GM18873 (cell line): ENCODE measurements around the gene TNFSF10.
"Not testable (repeated sequence)": the region's sequence is repeated elsewhere in the genome, so short reads cannot be mapped to it uniquely, and the experiment has no call there.

ENCODE experiments used
- ATAC-seq: cut with Tn5 transposase; IDR thresholded peaks from one replicate; pipeline ENCODE4 v1.9.1; 2021; ENCODE audit warnings: mild to moderate bottlenecking, moderate library complexity, moderate number of reproducible peaks; ENCODE audit not compliant: unreplicated experiment, low FRiP score

The TNFSF10 gene

DNA sequence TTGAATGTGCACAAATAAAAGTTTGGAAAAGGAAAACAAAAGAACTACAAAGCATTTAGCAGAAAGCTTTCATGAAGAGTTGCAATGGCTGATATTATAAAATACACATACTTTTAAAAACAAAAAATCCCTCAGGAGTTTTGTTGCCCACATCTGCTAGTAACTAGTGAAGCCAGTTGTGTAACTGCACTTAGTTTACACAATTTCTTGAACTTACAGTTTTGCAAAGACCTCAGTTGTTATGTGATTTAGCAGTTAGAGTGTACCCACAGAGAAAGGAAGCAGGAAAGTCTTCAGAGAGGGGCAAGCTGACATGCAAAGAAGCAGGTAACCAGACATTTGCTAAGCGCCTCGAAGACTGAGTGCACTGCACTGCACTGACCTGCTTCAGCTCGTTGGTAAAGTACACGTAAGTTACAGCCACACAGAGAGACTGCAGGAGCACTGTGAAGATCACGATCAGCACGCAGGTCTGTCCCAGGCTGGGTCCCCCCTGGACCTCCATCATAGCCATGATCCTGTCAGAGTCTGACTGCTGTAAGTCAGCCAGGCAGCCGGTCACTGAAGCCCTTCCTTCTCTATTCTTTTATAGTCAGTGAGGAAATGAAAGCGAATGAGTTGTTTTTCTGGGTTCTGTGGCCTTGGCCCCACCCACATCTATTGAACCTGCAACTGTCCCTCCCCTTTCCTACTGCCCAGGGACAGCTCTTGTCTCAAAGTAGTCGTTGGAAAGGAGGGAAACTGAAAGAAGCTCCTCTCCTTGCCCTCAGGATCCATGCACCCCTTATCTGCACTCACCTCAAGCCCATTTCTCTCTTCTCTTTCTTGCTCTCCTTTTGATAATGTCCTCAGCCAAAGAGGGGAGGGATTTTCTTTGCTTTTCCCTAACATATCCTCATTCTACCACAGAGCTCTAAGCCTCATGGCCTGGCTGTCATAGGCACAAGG lies at the start of gene TNFSF10:
TSS of gene TNFSF10 (minus strand) at position 560 of the 948 bp plus-strand sequence. CDS start at position 514, 46 bp downstream.
- ATAC-seq: peak; percentile 80

- ATAC-seq: no peak
Observed at GRCh38 chr3:172569128-172570008, 46.1 kb upstream of the TNFSF10 start.

DNA sequence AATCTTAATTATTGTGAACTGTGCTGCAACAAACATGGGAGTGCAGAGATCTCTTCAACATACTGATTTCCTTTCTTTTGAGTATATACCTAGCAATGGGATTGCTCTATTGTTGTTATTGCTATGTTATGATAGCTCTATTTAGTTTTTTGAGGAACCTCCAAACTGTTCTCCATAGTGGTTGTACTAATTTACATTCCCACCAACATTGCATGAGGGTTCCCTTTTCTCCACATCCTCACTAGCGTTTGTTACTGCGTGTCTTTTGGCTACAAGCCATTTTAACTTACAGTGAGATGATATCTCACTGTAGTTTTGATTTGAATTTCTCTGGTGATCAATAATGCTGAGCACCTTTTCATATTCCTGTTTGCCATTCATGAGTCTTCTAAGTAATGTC lies 45.5 kb upstream of the TNFSF10 start:
- ATAC-seq: no peak

GRCh38 chr3:172566785-172567184 lies 43.6 kb upstream of the TNFSF10 start:
- not testable (repeated sequence) for ATAC-seq

DNA sequence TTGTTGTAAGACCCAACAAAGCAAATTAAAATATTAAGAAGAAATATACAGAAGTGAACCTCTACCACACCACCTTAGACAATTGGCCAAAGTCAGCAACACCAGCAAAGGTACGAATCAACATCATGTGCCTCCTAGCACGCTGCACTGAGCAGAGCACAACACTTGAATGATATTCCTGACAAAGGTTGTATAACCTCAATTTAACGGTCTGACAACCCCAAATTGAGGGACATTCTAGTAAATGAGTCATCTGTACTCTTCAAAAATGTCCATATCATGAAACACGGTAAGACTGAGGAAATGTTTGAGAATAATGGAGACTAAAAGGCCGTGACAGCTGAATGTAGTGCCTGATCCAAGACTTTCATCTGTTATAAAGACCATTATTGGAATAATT lies 41.3 kb upstream of the TNFSF10 start:
- ATAC-seq: no peak

- peak; percentile 62 for ATAC-seq
Observed at GRCh38 chr3:172562871-172563865, 39.9 kb upstream of the TNFSF10 start.

- ATAC-seq: no peak
Observed at GRCh38 chr3:172561897-172562640, 38.8 kb upstream of the TNFSF10 start.

- no peak for ATAC-seq
Observed at GRCh38 chr3:172560586-172560985, 37.4 kb upstream of the TNFSF10 start.

DNA sequence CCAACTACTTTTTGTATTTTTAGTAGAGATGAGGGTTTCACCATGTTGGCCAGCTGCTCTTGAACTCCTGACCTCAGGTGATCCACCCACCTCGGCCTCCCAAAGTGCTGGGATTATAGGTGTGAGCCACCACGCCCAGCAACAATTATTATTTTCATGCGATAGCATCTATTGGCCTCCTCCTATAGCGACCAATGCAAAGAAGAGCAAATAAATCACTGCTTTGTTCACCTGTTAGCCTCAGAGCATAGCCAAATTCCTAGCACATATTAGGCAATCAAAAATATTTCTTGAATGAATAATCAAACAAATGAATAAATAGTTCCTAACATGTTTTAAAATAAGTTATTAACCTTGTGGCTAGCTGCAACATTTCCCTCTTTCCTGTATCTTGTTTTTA lies 36.8 kb upstream of the TNFSF10 start:
- ATAC-seq: no peak

DNA sequence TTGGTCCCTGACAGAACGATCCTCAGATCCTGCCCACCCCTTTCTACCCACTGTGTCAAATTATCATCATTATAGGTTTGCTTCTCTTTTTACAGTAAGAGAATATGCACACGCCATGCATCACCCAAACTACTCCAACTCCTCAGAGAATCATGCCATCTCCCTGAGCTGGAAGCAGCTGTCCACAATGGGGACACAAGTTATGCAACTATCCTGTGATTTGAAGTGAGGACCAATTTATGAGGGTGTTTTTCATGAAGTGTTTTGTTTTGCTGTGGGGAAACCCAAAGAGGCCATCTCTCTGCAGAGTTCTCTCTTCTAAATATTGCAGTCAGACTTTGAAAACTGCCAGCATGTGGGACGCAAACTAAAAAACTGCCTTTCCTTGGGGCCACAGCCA lies 35.8 kb upstream of the TNFSF10 start:
- no peak for ATAC-seq

- no peak for ATAC-seq
Observed at GRCh38 chr3:172557515-172558220, 34.4 kb upstream of the TNFSF10 start.

- ATAC-seq: no peak
Observed at GRCh38 chr3:172553526-172554252, 30.5 kb upstream of the TNFSF10 start.

DNA sequence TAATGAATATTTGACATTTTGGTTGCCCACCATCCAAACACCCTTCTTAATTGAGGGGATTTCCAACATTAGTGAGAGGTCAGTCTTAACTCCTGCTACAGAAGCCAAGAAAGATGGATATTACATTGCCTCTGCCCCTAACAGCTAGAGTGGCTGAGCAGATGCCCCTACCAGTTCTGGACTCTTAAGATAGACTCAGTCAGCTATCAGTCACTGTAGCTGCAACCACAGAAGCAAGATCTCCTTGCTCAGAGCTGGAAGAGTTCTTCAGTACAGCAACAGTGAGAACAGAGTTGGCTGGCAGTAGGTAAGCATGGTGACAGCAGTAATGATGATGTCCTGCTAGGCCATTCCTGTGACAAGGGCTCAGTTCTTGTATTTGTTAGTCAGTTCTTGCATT lies 29.4 kb upstream of the TNFSF10 start:
- ATAC-seq: no peak

- no peak for ATAC-seq
Observed at GRCh38 chr3:172551874-172552273, 28.6 kb upstream of the TNFSF10 start.

DNA sequence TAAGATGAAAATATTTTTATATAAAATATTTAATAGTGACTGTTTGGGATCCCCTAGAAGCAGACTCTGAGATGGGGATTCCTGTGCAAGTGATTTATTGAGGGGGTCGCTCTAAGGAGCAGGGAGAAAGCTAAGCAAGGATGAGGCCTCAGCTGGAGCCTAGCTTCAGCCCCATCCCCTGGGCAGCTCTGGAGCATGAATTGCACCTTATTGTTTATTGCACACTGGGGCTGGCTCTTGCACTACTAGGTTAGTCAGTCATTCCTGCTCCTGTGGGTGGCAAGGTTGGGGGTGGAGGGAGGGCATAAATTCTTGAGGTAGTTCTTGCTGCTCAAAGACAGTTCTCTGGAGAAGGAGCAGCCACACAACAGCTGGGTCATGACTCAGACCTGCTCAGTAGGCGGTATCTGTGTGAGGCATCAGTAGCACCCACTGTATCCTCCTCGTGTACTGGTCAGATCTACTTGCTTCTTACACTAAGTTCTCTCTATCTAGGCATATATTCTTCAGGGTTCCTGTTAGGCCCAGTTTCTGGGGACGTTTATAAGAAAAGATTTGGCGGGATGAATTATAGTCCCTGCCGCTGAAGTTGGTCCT lies 27.2 kb upstream of the TNFSF10 start:
- ATAC-seq: no peak

DNA sequence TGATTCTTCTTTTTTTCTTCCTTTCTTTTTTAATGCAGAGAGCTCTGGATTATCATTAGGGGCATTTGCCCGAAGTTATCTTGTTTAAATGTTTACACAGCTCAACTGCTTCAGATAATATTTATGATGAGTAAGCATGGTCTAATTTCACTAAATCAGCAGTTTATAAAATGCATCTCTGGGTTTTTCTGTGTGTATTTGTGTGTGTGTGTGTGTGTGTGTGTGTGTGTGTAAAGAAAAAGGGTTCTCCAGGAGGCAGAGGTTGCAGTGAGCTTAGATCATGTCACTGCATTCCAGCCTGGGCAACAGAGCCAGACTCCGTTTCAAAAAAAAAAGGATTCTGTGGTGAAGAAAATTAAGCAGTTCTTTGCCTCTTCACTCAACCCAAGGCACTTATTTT lies 25.9 kb upstream of the TNFSF10 start:
- no peak for ATAC-seq

DNA sequence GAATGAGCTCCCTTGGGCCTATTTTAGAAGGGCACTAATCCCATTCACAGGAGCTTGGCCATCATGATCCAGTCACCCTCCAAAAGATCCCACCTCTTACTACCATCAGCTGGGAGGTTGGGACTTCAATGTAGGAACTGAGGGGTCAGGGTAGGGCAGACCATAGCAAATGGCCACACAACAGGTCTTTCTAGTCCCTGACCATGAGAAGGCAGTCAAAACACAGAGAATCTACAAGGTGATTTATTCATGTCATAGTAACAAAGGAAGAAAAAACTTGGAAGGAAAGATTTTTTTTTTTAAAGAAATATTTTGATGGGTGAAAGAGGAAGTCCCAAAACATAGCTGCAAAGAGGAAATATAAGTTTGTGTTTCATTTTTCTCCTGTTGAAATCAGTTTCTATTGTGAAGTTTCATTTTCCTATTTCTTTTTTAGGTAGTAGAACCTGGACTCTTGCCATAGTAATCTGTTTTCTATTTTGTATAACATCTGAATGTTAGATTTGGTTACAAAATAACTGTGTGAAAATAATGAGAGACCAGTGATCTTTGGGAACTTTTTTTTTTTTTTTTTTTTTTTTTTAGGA lies 23.5 kb upstream of the TNFSF10 start:
- ATAC-seq: no peak
